ENCODE measurements around the gene MAGEL2.

GRCh38 chr15:23648920-23649515 lies 1.4 kb upstream of the MAGEL2 start:
- no peak for TF ChIP-seq POLR2A (IDR thresholded peaks at IDR 0.05)
- peak in 1 of 2 donors; percentile 27 for TF ChIP-seq CTCF (IDR thresholded peaks at IDR 0.05)
- TF ChIP-seq POLR2AphosphoS5 (IDR thresholded peaks at IDR 0.05), result no peak
- TF ChIP-seq EP300 (IDR thresholded peaks at IDR 0.05), result no peak

Data from suprapubic skin (tissue), 4 donors.